ENCODE results near the gene KIF22.

DNA sequence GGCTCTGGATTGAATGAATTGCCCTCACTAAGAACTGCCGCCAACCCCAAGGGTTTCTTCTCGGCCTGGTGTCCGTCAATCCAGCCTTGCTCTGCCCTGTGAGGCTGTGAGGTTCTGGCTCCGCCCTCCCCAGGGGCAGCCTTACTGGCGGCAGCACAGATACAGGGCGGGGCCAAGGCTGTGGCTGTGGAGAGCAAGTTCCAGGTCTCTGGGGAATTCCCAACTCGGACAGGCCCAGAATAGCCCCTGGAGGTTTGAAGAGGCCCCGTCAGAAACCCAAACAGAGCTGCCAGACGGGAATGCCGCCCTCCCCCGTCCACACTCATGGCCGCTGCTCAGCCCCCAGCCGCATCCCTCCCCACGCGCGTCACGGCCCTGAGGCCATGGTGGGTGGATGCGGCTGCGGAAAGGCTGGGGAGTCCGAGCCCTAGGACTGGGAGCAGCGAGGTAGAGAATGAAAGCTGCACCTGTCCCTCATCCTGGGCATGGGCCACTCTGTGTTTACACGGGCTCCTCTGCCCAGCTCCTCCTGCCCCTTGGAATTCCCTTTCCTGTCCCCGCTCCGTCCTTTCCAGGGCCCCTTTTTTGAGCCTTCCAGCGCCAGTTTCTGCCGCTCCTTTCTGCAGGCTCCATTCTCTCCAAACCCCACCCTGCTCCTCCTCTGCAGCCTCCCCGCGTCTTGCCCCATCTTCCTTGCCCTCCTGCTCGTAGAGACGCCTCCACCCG is 20.8 kb downstream of the KIF22 start:
- TF ChIP-seq CTCF (IDR thresholded peaks at IDR 0.05) (no peak), POLR2AphosphoS2 (conservative IDR thresholded peaks at IDR 0.05; ENCODE audit: low read length) (no peak), EP300 (IDR thresholded peaks at IDR 0.05) (0 out of 5 replicates have a peak, but pooled peaks of 1 of the 2 experiments have one; percentile 18), HOXA7 (CRISPR knock-in tag; IDR thresholded peaks at IDR 0.05) (no peak), FOSL2 (IDR thresholded peaks at IDR 0.05) (no peak), FOSL2 (CRISPR knock-in tag; IDR thresholded peaks at IDR 0.05) (no peak), RAD21 (conservative IDR thresholded peaks at IDR 0.05 in 1 of 2, IDR thresholded peaks at IDR 0.05 in 1 of 2) (no peak), CBX8 (IDR thresholded peaks at IDR 0.05) (no peak), POLR2A (IDR thresholded peaks at IDR 0.05; ENCODE audit: low read length) (peak; percentile 38)
- TF ChIP-seq, protein P1, sequence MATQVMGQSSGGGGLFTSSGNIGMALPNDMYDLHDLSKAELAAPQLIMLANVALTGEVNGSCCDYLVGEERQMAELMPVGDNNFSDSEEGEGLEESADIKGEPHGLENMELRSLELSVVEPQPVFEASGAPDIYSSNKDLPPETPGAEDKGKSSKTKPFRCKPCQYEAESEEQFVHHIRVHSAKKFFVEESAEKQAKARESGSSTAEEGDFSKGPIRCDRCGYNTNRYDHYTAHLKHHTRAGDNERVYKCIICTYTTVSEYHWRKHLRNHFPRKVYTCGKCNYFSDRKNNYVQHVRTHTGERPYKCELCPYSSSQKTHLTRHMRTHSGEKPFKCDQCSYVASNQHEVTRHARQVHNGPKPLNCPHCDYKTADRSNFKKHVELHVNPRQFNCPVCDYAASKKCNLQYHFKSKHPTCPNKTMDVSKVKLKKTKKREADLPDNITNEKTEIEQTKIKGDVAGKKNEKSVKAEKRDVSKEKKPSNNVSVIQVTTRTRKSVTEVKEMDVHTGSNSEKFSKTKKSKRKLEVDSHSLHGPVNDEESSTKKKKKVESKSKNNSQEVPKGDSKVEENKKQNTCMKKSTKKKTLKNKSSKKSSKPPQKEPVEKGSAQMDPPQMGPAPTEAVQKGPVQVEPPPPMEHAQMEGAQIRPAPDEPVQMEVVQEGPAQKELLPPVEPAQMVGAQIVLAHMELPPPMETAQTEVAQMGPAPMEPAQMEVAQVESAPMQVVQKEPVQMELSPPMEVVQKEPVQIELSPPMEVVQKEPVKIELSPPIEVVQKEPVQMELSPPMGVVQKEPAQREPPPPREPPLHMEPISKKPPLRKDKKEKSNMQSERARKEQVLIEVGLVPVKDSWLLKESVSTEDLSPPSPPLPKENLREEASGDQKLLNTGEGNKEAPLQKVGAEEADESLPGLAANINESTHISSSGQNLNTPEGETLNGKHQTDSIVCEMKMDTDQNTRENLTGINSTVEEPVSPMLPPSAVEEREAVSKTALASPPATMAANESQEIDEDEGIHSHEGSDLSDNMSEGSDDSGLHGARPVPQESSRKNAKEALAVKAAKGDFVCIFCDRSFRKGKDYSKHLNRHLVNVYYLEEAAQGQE (IDR thresholded peaks at IDR 0.05), result no peak
- TF ChIP-seq, protein P2, sequence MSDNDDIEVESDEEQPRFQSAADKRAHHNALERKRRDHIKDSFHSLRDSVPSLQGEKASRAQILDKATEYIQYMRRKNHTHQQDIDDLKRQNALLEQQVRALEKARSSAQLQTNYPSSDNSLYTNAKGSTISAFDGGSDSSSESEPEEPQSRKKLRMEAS (IDR thresholded peaks at IDR 0.05), result peak; percentile 68
